Endothelial cell (in vitro differentiated cells): Measurements from ENCODE around the gene KMT2D. TPM values are rescaled to one million over a fixed set of nuclear protein-coding genes. Genes with fewer than 3 reads are reported as not detected.

Experiments used
- DNase-seq: peaks from one replicate; pipeline ENCODE4 v3.0.0; 2021; ENCODE audit warnings: low spot score
- H3K27ac Mint-ChIP-seq: one replicate; pipeline ENCODE4 v1.8.0; 2021; ENCODE audit warnings: mixed read lengths, inconsistent platforms; ENCODE audit not compliant: unreplicated experiment
- H3K27me3 Mint-ChIP-seq: one replicate; pipeline ENCODE4 v1.8.0; 2021; ENCODE audit warnings: mild to moderate bottlenecking, moderate library complexity, mixed read lengths, inconsistent platforms; ENCODE audit not compliant: unreplicated experiment
- H3K36me3 Mint-ChIP-seq: one replicate; pipeline ENCODE4 v1.8.0; 2021; ENCODE audit warnings: mild to moderate bottlenecking, low read depth, mixed read lengths, inconsistent platforms; ENCODE audit not compliant: unreplicated experiment
- H3K4me1 Mint-ChIP-seq: one replicate; pipeline ENCODE4 v1.8.0; 2021; ENCODE audit warnings: mild to moderate bottlenecking, mixed read lengths, inconsistent platforms; ENCODE audit not compliant: unreplicated experiment
- H3K4me3 Mint-ChIP-seq: one replicate; pipeline ENCODE4 v1.8.0; 2021; ENCODE audit warnings: mild to moderate bottlenecking, mixed read lengths, inconsistent platforms; ENCODE audit not compliant: unreplicated experiment
- H3K9me3 Mint-ChIP-seq: one replicate; pipeline ENCODE4 v1.8.0; 2021; ENCODE audit warnings: mixed read lengths, inconsistent platforms; ENCODE audit not compliant: unreplicated experiment
- CTCF ChIP-seq: fragments of 200-600 bp; sonication (generic); IDR thresholded peaks from one replicate; pipeline ENCODE4 v1.5.0; 2021; ENCODE audit warnings: antibody characterized with exemption; ENCODE audit not compliant: unreplicated experiment
- long read RNA-seq: library from polyadenylated mRNA; unstranded; transcript quantifications from one replicate; pipeline ENCODE4 v2.0.0, GENCODE V29; 2020; ENCODE audit not compliant: unreplicated experiment
- total RNA-seq: library from RNA; stranded (reverse); fragmentation: NEBNext Ultra II Directional; extraction: Animal tissue kit (Norgen Biotek cat#: 25700); gene quantifications from one replicate; pipeline ENCODE4 v1.2.1, GENCODE V29; 2021; ENCODE audit not compliant: unreplicated experiment

Gene KMT2D
- 135 TPM for total RNA-seq
- long read RNA-seq, partial matches to known transcripts = 0 of 1 reads
- long read RNA-seq, other reads (novel, unspliced or antisense) = 1 of 1 reads

- peaks cover 25% of the 10 kb centered on the region for H3K27me3 Mint-ChIP-seq
- no peak for TF ChIP-seq CTCF
- peaks cover 21% of the 10 kb centered on the region for H3K36me3 Mint-ChIP-seq
- peak within 1 kb of the TSS; percentile 98 for H3K4me3 Mint-ChIP-seq
- peak within 1 kb of the TSS; percentile 97 for H3K27ac Mint-ChIP-seq
- H3K4me1 Mint-ChIP-seq = peaks cover 46% of the 10 kb centered on the region
- no peaks in the 10 kb centered on the region for H3K9me3 Mint-ChIP-seq
- peak; percentile 89 for DNase-seq
Observed at GRCh38 chr12:49060237-49061156, at the start of gene KMT2D. Gene KMT2D (minus strand): TSS chr12:49060794. CDS start chr12:49055324, 5,470 bp downstream.

GRCh38 chr12:49109641-49110463 lies 49.3 kb upstream of the KMT2D start:
- Mint-ChIP-seq H3K4me1 (peaks cover 40% of the 10 kb centered on the region), H3K9me3 (no peaks in the 10 kb centered on the region), H3K4me3 (peak overlapping the region; percentile 99), H3K36me3 (peaks cover 4% of the 10 kb centered on the region), H3K27ac (peak overlapping the region; percentile 96), H3K27me3 (peaks cover 11% of the 10 kb centered on the region)
- no peak for TF ChIP-seq CTCF
- DNase-seq = peak; percentile 26

GRCh38 chr12:49108958-49109404 lies 48.4 kb upstream of the KMT2D start:
- peaks cover 12% of the 10 kb centered on the region for H3K36me3 Mint-ChIP-seq
- TF ChIP-seq CTCF = no peak
- peaks cover 47% of the 10 kb centered on the region for H3K4me1 Mint-ChIP-seq
- H3K27me3 Mint-ChIP-seq = peaks cover 14% of the 10 kb centered on the region
- peak overlapping the region; percentile 99 for H3K4me3 Mint-ChIP-seq
- peak overlapping the region; percentile 72 for H3K27ac Mint-ChIP-seq
- H3K9me3 Mint-ChIP-seq = no peaks in the 10 kb centered on the region
- DNase-seq = no peak

GRCh38 chr12:49105504-49106084 lies 45.0 kb upstream of the KMT2D start:
- Mint-ChIP-seq H3K9me3 (no peaks in the 10 kb centered on the region), H3K27me3 (peaks cover 18% of the 10 kb centered on the region), H3K36me3 (peaks cover 36% of the 10 kb centered on the region), H3K27ac (peak overlapping the region; percentile 70), H3K4me3 (no peak overlapping the region), H3K4me1 (peaks cover 55% of the 10 kb centered on the region)
- TF ChIP-seq CTCF = no peak
- DNase-seq = no peak
